HCT116 (cell line): Measurements from ENCODE around the gene IRF8. TPM values are rescaled to one million over a fixed set of nuclear protein-coding genes. Genes with fewer than 3 reads are reported as not detected.

ENCODE experiments used
- ATAC-seq: fragments of 200-7000 bp; cut with Tn5 transposase; 2 replicates; pipeline ENCODE4 v1.9.1; 2020; ENCODE audit warnings: mild to moderate bottlenecking, moderate library complexity
- BruUV-seq: library from RNA; stranded (reverse); fragments of 400-500 nt; replicated peaks from 2 replicates; lab custom pipeline; 2021; lab: Mats Ljungman, UMichigan
- CTCF ChIA-PET: fragments of 300-600 bp; sonication (Branson Sonifier 250); formaldehyde crosslinking; loops from one replicate; lab custom pipeline; 2021; ENCODE audit warnings: antibody characterized with exemption; lab: Charles Lee
- POLR2A ChIA-PET: fragments of 300-600, 350-600 bp; sonication (Branson Sonifier 250); formaldehyde crosslinking; loops from one replicate; lab custom pipeline; 2021; ENCODE audit warnings: antibody characterized with exemption; lab: Charles Lee
- RAD21 ChIA-PET, 2 experiments: fragments of 300-600 bp; sonication (Branson Sonifier 250); formaldehyde crosslinking; loops; one replicate each; lab custom pipeline; 2023; ENCODE audit warnings: low total read pairs in 2 of 2; ENCODE audit not compliant: uncharacterized antibody in 2 of 2, unreplicated experiment in 2 of 2, low non-redundant PET in 1 of 2; lab: Charles Lee
- DNase-seq: peaks from one replicate; pipeline ENCODE4 v3.0.0-alpha.2; 2010; ENCODE audit warnings: low read depth, low spot score
- H2AFZ ChIP-seq: fragments of 200-600 bp; shearing (Covaris generic), sonication (generic); 2 replicates; pipeline ENCODE4 v1.6.1; 2017; ENCODE audit warnings: low read depth, mixed run types, mixed read lengths, antibody characterized with exemption, low read length; ENCODE audit not compliant: poor library complexity, severe bottlenecking
- H3K27ac ChIP-seq: 2 replicates; pipeline ENCODE4 v1.5.1; 2012; ENCODE audit warnings: low read depth, low read length
- H3K27me3 ChIP-seq: fragments of 200-600 bp; sonication (generic); 2 replicates; pipeline ENCODE4 v1.6.1; 2016; ENCODE audit warnings: mixed run types, low read length, mixed read lengths; ENCODE audit not compliant: insufficient read depth
- H3K36me3 ChIP-seq, 2 experiments: fragments of 200-500 bp in 1 of 2; fragments of 200-600 bp in 1 of 2; sonication (Bioruptor generic) in 1 of 2; sonication (generic) in 1 of 2; 2 replicates each; pipeline versions ENCODE4 v1.5.1 to v1.6.1; 2014 to 2016; ENCODE audit warnings: low read length in 2 of 2, inconsistent platforms in 1 of 2, mixed read lengths in 1 of 2, mixed run types in 1 of 2; ENCODE audit not compliant: insufficient read depth in 2 of 2, control insufficient read depth in 1 of 2
- H3K4me1 ChIP-seq, 2 experiments: fragments of 200-600 bp in 1 of 2; sonication (generic) in 1 of 2; 2 replicates each; pipeline versions ENCODE4 v1.5.1 to v1.6.1; 2012 to 2017; ENCODE audit warnings: low read length in 2 of 2, inconsistent platforms in 1 of 2, mild to moderate bottlenecking in 1 of 2, mixed read lengths in 1 of 2, mixed run types in 1 of 2, moderate library complexity in 1 of 2; ENCODE audit not compliant: insufficient read depth in 2 of 2, control insufficient read depth in 1 of 2
- H3K4me2 ChIP-seq: fragments of 200-600 bp; sonication (generic); 2 replicates; pipeline ENCODE4 v1.6.1; 2017; ENCODE audit warnings: mixed run types, low read length, mixed read lengths
- H3K4me3 ChIP-seq, 2 experiments: fragments of 200-600 bp in 1 of 2; sonication (generic) in 1 of 2; replicated peaks in 1 of 2; 2 replicates each; pipeline ENCODE4 v1.5.1; 2011 to 2016; ENCODE audit warnings: low read length in 2 of 2, control low read depth in 1 of 2, low read depth in 1 of 2, mild to moderate bottlenecking in 1 of 2, mixed read lengths in 1 of 2, mixed run types in 1 of 2
- H3K79me2 ChIP-seq: fragments of 200-600 bp; sonication (generic); 2 replicates; pipeline ENCODE4 v1.6.1; 2017; ENCODE audit warnings: mild to moderate bottlenecking, mixed run types, low read length, moderate library complexity, mixed read lengths; ENCODE audit not compliant: insufficient read depth
- H3K9ac ChIP-seq: fragments of 200-600 bp; sonication (generic); 2 replicates; pipeline ENCODE4 v1.6.1; 2016; ENCODE audit warnings: low read length, mixed read lengths
- H3K9me2 ChIP-seq: fragments of 200-600 bp; sonication (generic), shearing (Covaris generic); 2 replicates; pipeline ENCODE4 v1.6.1; 2017; ENCODE audit warnings: mixed run types, mild to moderate bottlenecking, moderate library complexity; ENCODE audit not compliant: insufficient read depth
- H3K9me3 ChIP-seq, 2 experiments: fragments of 200-500 bp in 1 of 2; fragments of 200-600 bp in 1 of 2; sonication (Bioruptor generic) in 1 of 2; sonication (generic) in 1 of 2; 2 replicates each; pipeline ENCODE4 v1.6.1; 2014 to 2017; ENCODE audit warnings: low read length in 2 of 2, mixed read lengths in 2 of 2, inconsistent platforms in 1 of 2, low read depth in 1 of 2, mild to moderate bottlenecking in 1 of 2, mixed run types in 1 of 2, moderate library complexity in 1 of 2; ENCODE audit not compliant: control insufficient read depth in 1 of 2, insufficient read depth in 1 of 2
- H4K20me1 ChIP-seq: fragments of 200-600 bp; sonication (generic), shearing (Covaris generic); 2 replicates; pipeline ENCODE4 v1.6.1; 2017; ENCODE audit warnings: mixed run types, mild to moderate bottlenecking, moderate library complexity; ENCODE audit not compliant: insufficient read depth
- ELF1 ChIP-seq: IDR thresholded peaks from 2 replicates; pipeline ENCODE4 v1.6.1; 2012; ENCODE audit warnings: low read depth, borderline replicate concordance
- SIN3A ChIP-seq: IDR thresholded peaks from 2 replicates; pipeline ENCODE4 v1.6.1; 2012; ENCODE audit warnings: low read depth
- SRF ChIP-seq: IDR thresholded peaks from 2 replicates; pipeline ENCODE4 v1.6.1; 2012; ENCODE audit warnings: low read depth
- TCF7L2 ChIP-seq: IDR thresholded peaks from 2 replicates; pipeline ENCODE4 v1.7.0; 2011; ENCODE audit warnings: borderline replicate concordance, inconsistent platforms; ENCODE audit not compliant: insufficient read depth, insufficient read length; ENCODE audit errors: extremely low read depth
- YY1 ChIP-seq: IDR thresholded peaks from 2 replicates; pipeline ENCODE4 v1.6.1; 2011; ENCODE audit warnings: low read length, low read depth, moderate library complexity, mild to moderate bottlenecking; ENCODE audit not compliant: insufficient replicate concordance; ENCODE audit errors: extremely low read depth
- intact Hi-C: fragments of 100-400 bp; cut with micrococcal nuclease; formaldehyde crosslinking; loops from 2 replicates; pipeline ENCODE4 v1.10.0; 2022
- total RNA-seq: library from RNA; stranded (reverse); gene quantifications from one replicate; pipeline ENCODE4 v1.2.1, GENCODE V29; 2021; ENCODE audit not compliant: unreplicated experiment
- TF ChIP-seq, protein P1 (sequence below), 3 experiments: fragments of 200-600 bp in 1 of 3; sonication (generic) in 1 of 3; IDR thresholded peaks in 2 of 3; conservative IDR thresholded peaks in 1 of 3; 2 replicates each; pipeline ENCODE4 v1.5.1; 2012 to 2017; ENCODE audit warnings: low read depth in 2 of 3, low read length in 2 of 3, antibody characterized with exemption in 1 of 3, borderline replicate concordance in 1 of 3, control low read depth in 1 of 3, mild to moderate bottlenecking in 1 of 3, mixed read lengths in 1 of 3, mixed run types in 1 of 3, moderate library complexity in 1 of 3; ENCODE audit not compliant: insufficient read depth in 1 of 3

Gene IRF8
- total RNA-seq, 1 experiment from 2014 or later, result 0.61 TPM

DNA sequence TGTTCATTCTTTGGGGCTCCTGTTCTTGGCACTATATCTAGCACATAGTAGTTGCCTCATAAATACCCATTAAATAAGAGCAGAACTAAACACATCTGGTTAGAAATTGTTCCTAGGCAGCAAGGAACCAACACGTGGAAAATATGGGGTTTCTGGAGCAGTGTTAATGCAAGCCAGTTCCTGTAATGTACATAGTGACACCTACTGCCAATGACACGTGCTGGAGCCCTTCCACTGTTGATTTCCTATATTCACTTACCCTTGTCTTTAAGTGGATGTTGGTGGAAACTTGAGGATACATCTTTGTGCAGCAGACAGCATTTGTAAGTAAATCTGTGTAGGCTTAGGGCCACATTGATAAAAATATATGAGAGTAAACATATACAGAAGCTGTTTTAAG lies 1.6 kb upstream of the IRF8 start:
- ATAC-seq, result peak; percentile 43; the same call in 1 of the 2 replicates
- Histone ChIP-seq H3K4me1 (no peaks in the 10 kb centered on the region), H4K20me1 (no peaks in the 10 kb centered on the region), H3K27ac (no peak overlapping the region), H3K9me3 (no peaks in the 10 kb centered on the region), H3K27me3 (peaks cover 23% of the 10 kb centered on the region; the same call in 1 of the 2 replicates), H3K36me3 (no peaks in the 10 kb centered on the region), H3K4me2 (no peak overlapping the region), H2AFZ (no peak overlapping the region), H3K9ac (no peak overlapping the region), H3K79me2 (no peaks in the 10 kb centered on the region), H3K4me3 (no peak overlapping the region), H3K9me2 (no peaks in the 10 kb centered on the region)
- ChIA-PET CTCF (no interaction called here), RAD21 (interaction anchor here in 1 of 2 experiments (1.2 kb wide), 1 partner anchor 78 kb away, joined by 3 read pairs; no protein-coding TSS in a partner anchor), POLR2A (no interaction called here)
- no peak for DNase-seq
- no TSS peak for BruUV-seq
- intact Hi-C loops, result no loop called here
- TF ChIP-seq SIN3A (no peak), ELF1 (no peak), YY1 (no peak)

DNA sequence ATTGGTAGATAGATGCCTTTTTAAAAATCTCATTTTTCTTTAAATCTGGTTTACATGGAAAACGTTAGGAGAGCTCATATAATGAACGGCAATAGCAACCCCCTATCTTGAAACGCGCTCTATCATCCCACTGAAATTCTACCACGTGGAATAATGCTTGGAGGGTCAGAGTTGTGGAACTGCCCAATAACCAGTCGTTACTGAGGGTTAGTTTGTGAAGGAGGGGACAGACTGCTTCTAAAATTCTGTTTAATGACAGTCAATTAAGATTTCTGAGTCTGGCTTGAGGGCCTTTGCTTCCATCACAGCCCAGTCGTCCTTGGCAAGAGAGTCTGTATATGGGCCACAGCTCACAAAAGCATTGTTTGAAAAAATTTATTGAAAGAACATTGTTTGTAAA lies 482 bp downstream of the IRF8 start:
- H3K9me3 ChIP-seq, result no peaks in the 10 kb centered on the region
- no peak for ATAC-seq
- H4K20me1 ChIP-seq, result no peaks in the 10 kb centered on the region
- intact Hi-C loops, result no loop called here
- H3K27ac ChIP-seq, result no peak overlapping the region
- H3K36me3 ChIP-seq, result no peaks in the 10 kb centered on the region
- H2AFZ ChIP-seq, result no peak overlapping the region
- no peak overlapping the region for H3K4me3 ChIP-seq
- peaks cover 28% of the 10 kb centered on the region; the same call in 1 of the 2 replicates for H3K27me3 ChIP-seq
- no peaks in the 10 kb centered on the region for H3K79me2 ChIP-seq
- CTCF ChIA-PET, result interaction anchor here (1.1 kb wide), 1 partner anchor 78 kb away, joined by 3 read pairs; no protein-coding TSS in a partner anchor
- POLR2A ChIA-PET, result no interaction called here
- no peak overlapping the region for H3K9ac ChIP-seq
- H3K9me2 ChIP-seq, result no peaks in the 10 kb centered on the region
- H3K4me1 ChIP-seq, result no peaks in the 10 kb centered on the region
- TF ChIP-seq TCF7L2 (no peak), SRF (no peak)
- TF ChIP-seq, protein P1, sequence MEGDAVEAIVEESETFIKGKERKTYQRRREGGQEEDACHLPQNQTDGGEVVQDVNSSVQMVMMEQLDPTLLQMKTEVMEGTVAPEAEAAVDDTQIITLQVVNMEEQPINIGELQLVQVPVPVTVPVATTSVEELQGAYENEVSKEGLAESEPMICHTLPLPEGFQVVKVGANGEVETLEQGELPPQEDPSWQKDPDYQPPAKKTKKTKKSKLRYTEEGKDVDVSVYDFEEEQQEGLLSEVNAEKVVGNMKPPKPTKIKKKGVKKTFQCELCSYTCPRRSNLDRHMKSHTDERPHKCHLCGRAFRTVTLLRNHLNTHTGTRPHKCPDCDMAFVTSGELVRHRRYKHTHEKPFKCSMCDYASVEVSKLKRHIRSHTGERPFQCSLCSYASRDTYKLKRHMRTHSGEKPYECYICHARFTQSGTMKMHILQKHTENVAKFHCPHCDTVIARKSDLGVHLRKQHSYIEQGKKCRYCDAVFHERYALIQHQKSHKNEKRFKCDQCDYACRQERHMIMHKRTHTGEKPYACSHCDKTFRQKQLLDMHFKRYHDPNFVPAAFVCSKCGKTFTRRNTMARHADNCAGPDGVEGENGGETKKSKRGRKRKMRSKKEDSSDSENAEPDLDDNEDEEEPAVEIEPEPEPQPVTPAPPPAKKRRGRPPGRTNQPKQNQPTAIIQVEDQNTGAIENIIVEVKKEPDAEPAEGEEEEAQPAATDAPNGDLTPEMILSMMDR (IDR thresholded peaks at IDR 0.05 in 2 of 3, conservative IDR thresholded peaks at IDR 0.05 in 1 of 3; ENCODE audit: borderline replicate concordance in 1 of 3, insufficient read depth in 1 of 3, low read depth in 2 of 3, low read length in 2 of 3), result no peak
- TF ChIP-seq, all 23 proteins: peak for 0
- RAD21 ChIA-PET, result no interaction called here
- no TSS peak for BruUV-seq
- DNase-seq, result no peak
- H3K4me2 ChIP-seq, result no peak overlapping the region
